K562 (cell line): ENCODE results near the gene PPAT. TPM values are rescaled to one million over a fixed set of nuclear protein-coding genes. Genes with fewer than 3 reads are reported as not detected.
"Not testable (repeated sequence)": the region's sequence is repeated elsewhere in the genome, so short reads cannot be mapped to it uniquely, and the experiment has no call there.

ENCODE experiments used
- ATAC-seq: fragments of 200-7000 bp; cut with Tn5 transposase; 3 replicates; pipeline ENCODE4 v1.9.1; 2020; ENCODE audit warnings: moderate library complexity
- BruUV-seq: library from RNA; stranded (reverse); fragments of 400-500 nt; replicated peaks from 2 replicates; lab custom pipeline; 2021; lab: Mats Ljungman, UMichigan
- CTCF ChIA-PET: fragments of 300-600 bp; formaldehyde crosslinking; extraction: SDS; loops from one replicate; lab custom pipeline; 2021; ENCODE audit warnings: low intra/inter-chr PET ratio; lab: Yijun Ruan, JAX
- POLR2A ChIA-PET: fragments of 300-600, 350-650 bp; sonication (Branson Sonifier 250); formaldehyde crosslinking; extraction: SDS; loops from one replicate; lab custom pipeline; 2021; ENCODE audit warnings: antibody characterized with exemption, inconsistent platforms; lab: Yijun Ruan, JAX
- DNase-seq, 4 experiments: peaks; one replicate each; pipeline versions ENCODE4 v3.0.0 to v3.0.0-alpha.2; 2011 to 2018; ENCODE audit warnings: low spot score in 3 of 4, mixed read lengths in 3 of 4; ENCODE audit errors: extremely low read depth in 1 of 4
- FAIRE-seq: peaks from 2 replicates; lab custom pipeline; 2011; peaks lifted over from hg19 to GRCh38; lab: Jason Lieb, UNC
- H2AFZ ChIP-seq: 2 replicates; pipeline ENCODE4 v1.6.0; 2011; ENCODE audit warnings: low read depth, low read length, control low read depth, inconsistent platforms
- H3K27ac ChIP-seq: fragments of 200-600 bp; 3 replicates; pipeline ENCODE4 v1.8.0; 2011; ENCODE audit warnings: low read depth, mild to moderate bottlenecking, control low read depth, inconsistent platforms, low read length, moderate library complexity, mixed read lengths; ENCODE audit errors: extremely low read depth
- H3K27me3 ChIP-seq, 2 experiments: fragments of 300-600 bp in 1 of 2; 2 replicates in 1 of 2; 3 replicates in 1 of 2; pipeline versions ENCODE4 v1.6.0 to v1.8.0; 2011; ENCODE audit warnings: inconsistent platforms in 2 of 2, low read length in 2 of 2, mild to moderate bottlenecking in 1 of 2, mixed read lengths in 1 of 2, moderate library complexity in 1 of 2; ENCODE audit not compliant: control insufficient read depth in 2 of 2, insufficient read depth in 2 of 2
- H3K36me3 ChIP-seq: fragments of 300-600 bp; 3 replicates; pipeline ENCODE4 v1.8.0; 2011; ENCODE audit warnings: mild to moderate bottlenecking, low read length, inconsistent platforms; ENCODE audit not compliant: control insufficient read depth, insufficient read depth
- H3K4me1 ChIP-seq, 2 experiments: fragments of 200-600 bp in 1 of 2; replicated peaks in 1 of 2; 2 replicates in 1 of 2; 3 replicates in 1 of 2; pipeline versions ENCODE4 v1.5.1 to v1.8.0; 2011; ENCODE audit warnings: inconsistent platforms in 2 of 2, low read length in 2 of 2, mild to moderate bottlenecking in 1 of 2, mixed read lengths in 1 of 2, moderate library complexity in 1 of 2; ENCODE audit not compliant: control insufficient read depth in 2 of 2, insufficient read depth in 2 of 2
- H3K4me2 ChIP-seq: 2 replicates; pipeline ENCODE4 v1.6.1; 2011; ENCODE audit warnings: low read length, control low read depth, inconsistent platforms, mixed read lengths; ENCODE audit not compliant: insufficient read depth
- H3K4me3 ChIP-seq: fragments of 200-600 bp; sonication (generic), shearing (Covaris generic); 2 replicates; pipeline ENCODE4 v1.5.1; 2016; ENCODE audit warnings: control low read depth, inconsistent platforms
- H3K79me2 ChIP-seq: fragments of 200-600 bp; 3 replicates; pipeline ENCODE4 v1.8.0; 2011; ENCODE audit warnings: low read length, inconsistent platforms; ENCODE audit not compliant: control insufficient read depth, insufficient read depth
- H3K9ac ChIP-seq, 2 experiments: 2 replicates each; pipeline versions ENCODE4 v1.6.0 to v1.6.1; 2011; ENCODE audit warnings: low read depth in 2 of 2, low read length in 2 of 2, control low read depth in 1 of 2, inconsistent platforms in 1 of 2, mild to moderate bottlenecking in 1 of 2, mixed read lengths in 1 of 2; ENCODE audit not compliant: insufficient read depth in 1 of 2
- H3K9me1 ChIP-seq: one replicate; pipeline ENCODE4 v1.6.0; 2011; ENCODE audit warnings: inconsistent platforms, mild to moderate bottlenecking, low read length, moderate library complexity; ENCODE audit not compliant: control insufficient read depth, insufficient read depth
- H3K9me3 ChIP-seq: replicated peaks from 2 replicates; pipeline ENCODE4 v1.5.1; 2011; ENCODE audit warnings: low read depth, low read length, inconsistent platforms; ENCODE audit not compliant: control insufficient read depth, insufficient read depth
- H4K20me1 ChIP-seq: replicated peaks from 2 replicates; pipeline ENCODE4 v1.6.1; 2011; ENCODE audit warnings: low read length, inconsistent platforms, mixed read lengths; ENCODE audit not compliant: control insufficient read depth, insufficient read depth
- SMAD4 ChIP-seq: fragments of 250-450 bp; sonication (Bioruptor Pico); conservative IDR thresholded peaks from 2 replicates; pipeline ENCODE4 v1.8.0; 2021; ENCODE audit warnings: inconsistent platforms, mild to moderate bottlenecking, moderate library complexity
- WGBS: fragments of 100-300 bp; shearing (Covaris generic); methylation state at CpG from one replicate; pipeline ENCODE4 v1.1.6; 2016; ENCODE audit warnings: low coverage, mixed read lengths; ENCODE audit not compliant: insufficient coverage; ENCODE audit errors: missing lambda C conversion rate; 5-methylcytosine and 5-hydroxymethylcytosine counted together
- in situ Hi-C: fragments of 300-500 bp; cut with MboI; formaldehyde crosslinking; loops from 4 replicates; pipeline ENCODE4 v1.15.0; 2018; ENCODE audit warnings: inconsistent platforms, mixed read lengths
- intact Hi-C: fragments of 100-400 bp; cut with micrococcal nuclease; formaldehyde crosslinking; loops from 2 replicates; pipeline ENCODE4 v1.14.2; 2022
- polyA plus RNA-seq, 8 experiments: library from polyadenylated mRNA; depleted of rRNA in 4 of 8; stranded (reverse) in 5 of 8; unstranded in 3 of 8; fragments of >200 nt; fragmentation: Nextera tagmentation in 2 of 8; fragmentation: Illumina TruSeq in 1 of 8; extraction: Ambion mirVana in 2 of 8; extraction: Trizol in 1 of 8; gene quantifications; 2 replicates each; pipeline versions ENCODE4 v1.2.1 to v1.2.3, GENCODE V29; 2011 to 2014; ENCODE audit warnings: inconsistent platforms in 1 of 8, missing spikeins in 1 of 8
- total RNA-seq, 7 experiments: library from RNA; depleted of rRNA in 6 of 7; stranded (reverse); fragments of >200 nt in 6 of 7; fragmentation: Illumina TruSeq in 2 of 7; extraction: Trizol in 2 of 7; gene quantifications; 2 replicates each; pipeline versions ENCODE4 v1.2.1 to v1.2.3, GENCODE V29; 2011 to 2021; ENCODE audit warnings: low replicate concordance in 1 of 7

PPAT gene
- total and polyA plus RNA-seq, 9 of the 15 experiments (the other 6 are each of a cell fraction or from before 2014, with no cell fraction given) = 36.2 to 75.8 (median 55.5) TPM

DNA sequence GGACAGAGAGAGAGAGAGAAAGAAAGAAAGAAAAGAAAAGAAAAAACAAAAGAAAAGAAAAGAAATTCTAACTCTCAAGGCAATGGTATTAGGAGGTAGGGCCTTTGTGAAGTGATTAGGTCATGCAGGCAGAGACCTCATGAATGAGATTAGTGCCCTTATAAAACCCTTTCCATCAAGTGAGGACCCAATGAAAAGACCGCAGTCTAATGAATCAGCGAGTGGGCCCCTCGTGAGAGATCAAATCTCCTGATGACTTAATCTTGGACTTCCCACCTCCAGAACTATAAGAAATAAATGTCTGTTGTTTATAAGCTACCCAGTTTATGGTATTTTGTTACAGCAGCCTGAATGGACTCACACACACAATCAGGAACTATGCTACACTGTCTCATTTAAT lies 65.0 kb downstream of the PPAT start:
- Histone ChIP-seq H3K4me1 (no peaks in the 10 kb centered on the region; a peak in 1 of 5 replicates), H2AFZ (no peak overlapping the region), H3K4me2 (no peak overlapping the region), H3K79me2 (no peaks in the 10 kb centered on the region), H4K20me1 (no peaks in the 10 kb centered on the region), H3K4me3 (no peak overlapping the region), H3K9me3 (no peaks in the 10 kb centered on the region), H3K36me3 (peaks cover 12% of the 10 kb centered on the region; the same call in 1 of the 3 replicates), H3K27me3 (no peaks in the 10 kb centered on the region), H3K9me1 (no peaks in the 10 kb centered on the region), H3K9ac (no peak overlapping the region), H3K27ac (no peak overlapping the region)
- FAIRE-seq (no peak), ATAC-seq (no peak), DNase-seq (no peak)
- intact Hi-C loops (no loop called here), in situ Hi-C loops (no loop called here)
- BruUV-seq = no TSS peak
- CTCF ChIA-PET = no interaction called here
- POLR2A ChIA-PET = interaction anchor here (0.7 kb wide), 1 partner anchor 705 kb away, joined by 3 read pairs; no protein-coding TSS in a partner anchor
- TF ChIP-seq SMAD4 = no peak
- WGBS = 80% methylated on average over 3 of the region's 3 CpGs

DNA sequence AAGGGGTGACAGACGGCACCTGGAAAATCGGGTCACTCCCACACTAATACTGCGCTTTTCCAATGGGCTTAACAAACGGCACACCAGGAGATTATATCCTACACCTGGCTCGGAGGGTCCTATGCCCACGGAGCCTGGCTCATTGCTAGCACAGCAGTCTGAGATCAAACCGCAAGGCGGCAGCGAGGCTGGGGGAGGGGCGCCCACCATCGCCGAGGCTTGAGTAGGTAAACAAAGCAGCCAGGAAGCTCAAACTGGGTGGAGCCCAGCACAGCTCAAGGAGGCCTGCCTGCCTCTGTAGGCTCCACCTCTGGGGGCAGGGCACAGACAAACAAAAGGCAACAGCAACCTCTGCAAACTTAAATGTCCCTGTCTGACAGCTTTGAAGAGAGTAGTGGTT lies 72.4 kb downstream of the PPAT start:
- H4K20me1 ChIP-seq, H3K27me3 ChIP-seq, intact Hi-C loops, H3K4me3 ChIP-seq, POLR2A ChIA-PET, H3K9ac ChIP-seq, H3K4me2 ChIP-seq, H3K36me3 ChIP-seq, ATAC-seq, FAIRE-seq, H3K79me2 ChIP-seq, H3K9me1 ChIP-seq, CTCF ChIA-PET, H3K27ac ChIP-seq, in situ Hi-C loops, DNase-seq, H3K4me1 ChIP-seq, H2AFZ ChIP-seq, H3K9me3 ChIP-seq, BruUV-seq: not testable (repeated sequence)
- WGBS = 81% methylated on average over 3 of the region's 12 CpGs
